ENCODE results near the gene CAMKK2.

Gene CAMKK2

DNA sequence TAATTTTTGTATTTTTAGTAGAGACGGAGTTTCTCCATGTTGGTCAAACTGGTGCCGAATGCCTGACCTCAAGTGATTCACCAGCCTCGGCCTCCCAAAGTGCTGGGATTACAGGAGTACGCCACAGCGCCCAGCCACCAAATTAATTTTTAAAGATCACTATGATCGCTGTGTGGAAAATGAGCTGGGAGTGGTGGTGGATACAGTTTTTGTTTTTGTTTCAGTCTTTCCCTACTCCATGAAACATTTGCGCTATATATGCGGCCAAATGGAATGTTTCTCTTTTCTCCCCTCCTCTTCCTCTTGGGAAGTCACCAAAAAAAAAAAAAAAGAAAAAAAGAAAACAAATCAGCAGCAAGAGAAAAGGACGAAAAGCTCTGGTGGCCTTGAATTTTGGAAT lies 107.4 kb downstream of the CAMKK2 start:
- no peaks in the 10 kb centered on the region for H3K36me3 ChIP-seq (ENCODE audit: control insufficient read depth, insufficient read depth, low read length)
- H3K4me3 ChIP-seq (ENCODE audit: low read depth, low read length) = no peak overlapping the region
- H3K9me3 ChIP-seq (ENCODE audit: control insufficient read depth, insufficient read depth, low read length) = no peaks in the 10 kb centered on the region
- H3K9ac ChIP-seq (ENCODE audit: low read depth, low read length) = no peak overlapping the region
- H3K27me3 ChIP-seq (ENCODE audit: control insufficient read depth, insufficient read depth, low read length) = no peaks in the 10 kb centered on the region
- no peak overlapping the region for H3K27ac ChIP-seq (ENCODE audit: low read depth, low read length)
- no peaks in the 10 kb centered on the region for H3K4me1 ChIP-seq (ENCODE audit: control insufficient read depth, insufficient read depth, low read length)

DNA sequence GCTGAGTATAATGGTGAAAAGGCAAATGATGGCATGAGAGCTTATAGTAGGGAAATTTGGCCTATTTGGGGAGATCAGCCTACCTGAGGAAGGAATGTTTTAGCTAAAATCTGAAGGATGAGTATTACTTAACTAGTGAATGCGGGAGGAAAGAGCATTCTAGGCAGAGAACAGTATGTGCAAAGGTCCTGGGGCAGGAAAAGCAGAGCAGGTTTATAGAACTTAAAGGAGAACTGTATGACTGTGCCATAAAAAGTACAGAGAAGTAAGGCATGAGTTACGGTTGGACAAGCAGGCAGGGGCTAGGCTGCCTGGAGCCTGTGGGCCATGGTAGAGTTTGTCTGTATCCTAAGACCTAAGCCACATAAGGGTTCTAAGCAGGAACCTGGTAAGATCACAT lies 108.3 kb downstream of the CAMKK2 start:
- Histone ChIP-seq H3K27ac (ENCODE audit: low read depth, low read length) (no peak overlapping the region), H3K36me3 (ENCODE audit: control insufficient read depth, insufficient read depth, low read length) (no peaks in the 10 kb centered on the region), H3K9ac (ENCODE audit: low read depth, low read length) (no peak overlapping the region), H3K4me3 (ENCODE audit: low read depth, low read length) (no peak overlapping the region), H3K4me1 (ENCODE audit: control insufficient read depth, insufficient read depth, low read length) (no peaks in the 10 kb centered on the region), H3K27me3 (ENCODE audit: control insufficient read depth, insufficient read depth, low read length) (no peaks in the 10 kb centered on the region), H3K9me3 (ENCODE audit: control insufficient read depth, insufficient read depth, low read length) (no peaks in the 10 kb centered on the region)

Measured in HUES48 (cell line).